Kidney capillary endothelial cell (primary cell): ENCODE measurements around the gene LRRD1.
"Not testable (repeated sequence)": the region's sequence is repeated elsewhere in the genome, so short reads cannot be mapped to it uniquely, and the experiment has no call there.

ENCODE experiments used
- DNase-seq: peaks from one replicate; pipeline ENCODE4 v3.0.0-alpha.2; 2018; ENCODE audit warnings: low spot score

LRRD1 gene

DNA sequence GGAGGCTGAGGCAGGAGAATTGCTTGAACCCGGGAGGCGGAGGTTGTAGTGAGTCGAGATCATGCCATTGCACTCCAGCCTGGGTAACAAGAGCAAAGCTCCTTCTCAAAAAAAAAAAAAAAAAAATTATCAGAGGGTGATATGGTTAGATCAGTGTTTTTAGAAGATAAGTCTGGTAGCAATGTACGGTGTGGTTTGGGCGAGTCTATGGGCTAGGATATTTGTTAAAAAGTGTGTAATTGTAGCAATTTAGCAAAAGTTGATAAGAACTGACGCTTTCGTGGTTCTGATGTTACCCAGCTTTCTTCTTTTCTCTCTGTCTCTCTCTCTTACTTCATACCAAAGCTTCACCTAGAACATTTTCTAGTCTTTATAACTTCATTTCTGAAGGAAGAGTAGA, 37.8 kb downstream of the LRRD1 start:
- DNase-seq, result no peak

DNA sequence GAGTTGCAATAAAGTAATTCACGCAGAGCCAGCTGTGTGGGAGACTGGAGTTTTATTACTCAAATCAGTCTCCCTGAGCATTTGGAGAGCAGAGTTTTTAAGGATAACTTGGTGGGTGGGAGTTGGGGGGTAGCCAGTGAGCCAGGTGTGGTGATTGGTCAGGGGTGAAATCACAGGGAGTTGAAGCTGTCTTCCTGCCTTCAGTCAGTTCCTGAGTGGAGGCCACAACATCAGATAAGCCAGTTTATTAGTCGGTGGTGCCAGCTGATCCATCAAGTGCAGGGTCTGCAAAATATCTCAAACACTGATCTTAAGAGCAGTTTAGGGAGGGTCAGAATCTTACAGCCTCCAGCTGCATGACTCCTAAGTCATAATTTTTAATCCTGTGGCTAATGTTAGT, 41.4 kb downstream of the LRRD1 start:
- no peak for DNase-seq

DNA sequence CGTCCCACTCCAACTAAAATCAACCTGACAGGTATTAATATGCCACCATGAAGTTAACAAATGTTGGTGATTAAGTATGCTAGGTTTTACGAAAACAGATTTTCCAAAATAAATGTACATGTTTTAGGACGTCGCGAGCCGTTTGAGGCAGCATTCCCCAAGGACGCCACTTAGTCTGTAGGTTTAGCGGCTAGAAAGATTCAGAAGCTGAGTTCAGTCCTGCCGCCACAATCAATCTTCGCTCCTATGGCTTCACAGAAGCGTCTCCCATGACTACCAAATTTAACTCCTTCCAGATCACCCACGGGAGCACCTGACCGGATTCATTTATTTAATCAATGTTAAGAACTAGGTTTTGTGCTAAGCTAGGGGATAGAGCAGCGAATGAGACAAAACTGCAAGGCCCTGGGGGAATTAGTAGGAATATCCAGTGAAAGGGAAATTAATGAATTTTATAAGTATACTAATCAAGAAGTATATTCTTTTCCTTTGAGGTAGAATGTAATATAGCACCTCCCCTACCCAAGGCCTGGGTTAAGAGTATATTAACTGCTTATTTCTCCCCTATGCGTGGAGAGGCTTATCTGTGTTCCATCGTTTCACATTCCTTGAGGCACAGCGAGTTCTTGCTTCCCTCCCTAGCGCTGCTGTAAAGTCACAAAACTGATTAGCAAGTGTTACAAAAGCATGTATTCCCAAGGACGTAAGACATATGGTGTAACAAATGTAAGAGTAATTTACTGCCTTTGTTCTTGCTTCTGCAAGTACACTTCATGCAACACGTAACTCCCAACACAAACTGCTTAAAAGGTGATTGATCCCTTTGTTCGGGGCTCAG, 43.7 kb downstream of the LRRD1 start:
- peak; percentile 16 for DNase-seq

DNA sequence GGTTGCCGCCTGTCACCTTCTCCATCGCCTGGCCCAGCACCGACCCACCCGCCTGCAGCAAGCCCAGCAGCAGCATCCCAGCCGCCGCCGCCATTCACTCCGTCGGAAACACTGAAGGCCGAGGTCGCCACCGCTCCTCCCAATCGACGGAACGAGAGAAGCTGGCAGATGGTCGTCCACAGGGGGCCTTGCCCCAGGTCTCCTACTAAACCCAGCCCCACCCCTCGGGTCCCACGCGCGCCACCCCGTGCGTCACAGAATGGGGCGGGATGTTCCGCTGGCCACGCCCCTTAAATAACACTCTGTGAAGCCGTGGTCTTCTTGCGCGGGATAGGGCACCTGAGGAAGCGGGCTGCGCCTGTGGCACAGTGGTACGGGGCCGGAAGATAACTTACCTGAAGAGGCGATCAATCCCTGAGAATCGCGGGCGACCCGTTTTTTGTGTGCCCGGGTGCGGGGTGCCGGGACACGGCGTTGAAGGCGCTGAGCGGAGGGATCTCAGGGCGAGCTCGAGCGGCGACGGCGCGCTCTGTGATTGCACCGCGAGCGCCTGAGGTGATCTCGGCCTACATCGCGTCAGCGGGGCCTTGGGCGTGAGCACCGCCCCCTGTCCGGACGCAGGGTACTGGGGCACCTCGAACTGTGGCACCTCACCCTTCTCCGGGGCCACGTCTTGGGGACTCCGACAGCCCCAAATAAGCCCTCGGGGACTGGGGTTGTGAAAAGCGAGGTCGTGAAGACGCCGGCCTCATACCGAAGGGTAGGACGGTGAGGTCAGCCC, 44.5 kb downstream of the LRRD1 start, which contains the start of gene CYP51A1:
Gene CYP51A1, minus strand, starts transcription at position 207 of the 781 bp plus-strand sequence. Its CDS starts 113 bp downstream, at position 94.
- peak; percentile 81 for DNase-seq

DNA sequence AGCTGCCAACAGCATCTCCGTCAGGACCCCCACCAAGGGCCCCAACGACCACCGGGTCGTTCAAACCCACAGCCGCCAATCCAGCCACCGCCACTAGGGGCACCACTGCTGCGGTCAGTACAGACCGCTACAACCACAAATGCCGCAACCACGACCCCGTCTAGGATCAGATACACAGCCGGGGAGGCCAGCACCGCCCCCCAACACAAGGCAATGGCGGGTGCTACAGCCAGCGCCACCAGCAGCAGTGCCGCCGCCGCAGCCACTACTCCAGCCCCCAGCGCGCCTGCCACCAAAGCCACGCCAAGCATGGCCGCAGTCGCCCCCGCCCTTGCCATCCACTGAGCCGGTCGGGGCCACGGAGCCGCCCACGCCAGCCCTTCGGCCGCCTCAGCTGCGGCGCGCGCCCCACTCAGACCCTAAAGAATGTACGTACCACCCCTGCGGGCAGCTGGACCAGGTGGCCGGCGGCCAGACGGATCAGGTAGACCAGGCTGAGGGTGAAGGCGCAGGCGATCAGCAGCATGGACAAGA, 45.1 kb downstream of the LRRD1 start:
- DNase-seq, result peak; percentile 42

DNA sequence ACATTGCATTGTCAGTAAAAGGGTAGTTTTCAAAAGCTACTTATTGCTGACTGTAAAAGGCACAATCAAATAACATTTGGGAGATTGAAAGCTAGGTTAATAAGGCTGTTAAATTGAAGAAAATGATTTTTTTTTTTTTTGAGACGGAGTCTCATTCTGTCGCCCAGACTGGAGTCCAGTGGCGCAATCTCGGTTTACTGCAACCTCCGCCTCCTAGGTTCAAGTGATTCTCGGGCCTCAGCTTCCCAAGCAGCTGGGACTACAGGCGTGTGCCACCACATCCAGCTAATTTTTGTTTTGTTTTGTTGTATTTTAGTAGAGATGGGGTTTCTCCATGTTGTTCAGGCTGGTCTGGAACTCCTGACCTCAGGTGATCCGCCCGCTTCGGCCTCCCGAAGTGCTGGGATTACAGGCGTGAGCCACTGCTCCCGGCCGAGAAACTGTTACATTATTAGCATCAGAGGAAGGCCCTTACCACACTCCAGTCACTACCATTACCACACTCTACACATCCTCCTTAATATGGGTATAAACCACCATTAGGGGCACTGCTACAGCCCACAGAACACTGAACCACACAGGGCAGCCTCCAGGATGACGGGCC, 45.7 kb downstream of the LRRD1 start:
- DNase-seq, result no peak

DNA sequence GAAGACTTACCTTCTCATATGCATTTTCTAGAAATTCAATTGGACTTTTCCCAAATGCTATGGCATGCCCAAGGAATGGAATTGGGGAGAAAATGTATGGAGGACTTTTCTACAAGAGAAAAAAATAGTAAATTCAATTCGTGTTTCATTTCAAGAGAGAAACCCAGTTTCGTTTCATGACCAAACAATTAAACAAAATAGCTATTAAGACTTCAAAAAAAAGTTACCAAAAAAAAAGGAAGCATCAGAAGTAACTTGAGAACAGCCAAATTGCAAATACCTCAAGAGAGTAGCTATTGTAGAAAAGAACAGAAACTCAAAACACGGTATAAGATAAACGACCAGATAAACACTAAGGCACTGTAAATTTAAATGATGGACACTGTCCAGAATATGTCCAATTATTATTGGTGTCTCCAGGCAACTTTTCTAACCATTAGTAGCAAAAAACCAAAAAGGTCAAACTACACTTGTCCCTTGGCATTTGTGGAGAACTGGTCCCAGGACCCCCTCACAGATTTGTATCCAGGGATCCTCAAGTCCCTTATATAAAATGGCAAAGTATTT, 47.1 kb downstream of the LRRD1 start:
- no peak for DNase-seq

DNA sequence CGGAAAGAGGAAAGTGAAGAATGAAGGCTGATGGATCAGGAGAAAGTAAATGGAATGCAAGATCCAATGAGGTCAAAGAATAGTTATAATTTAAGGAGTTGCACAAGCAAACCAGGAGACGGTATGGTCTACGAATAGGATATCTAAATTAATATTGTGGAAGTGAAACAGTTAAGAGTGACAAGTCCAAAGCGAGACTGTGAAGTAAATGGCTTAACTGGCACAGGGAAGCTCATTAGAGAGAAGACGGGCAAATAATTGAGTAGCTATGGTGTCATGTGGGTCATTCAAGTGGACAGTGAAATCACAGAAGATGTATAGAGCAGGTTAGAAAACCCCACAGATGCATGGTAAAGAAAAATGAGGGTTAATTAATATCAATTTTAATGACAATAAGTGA, 47.8 kb downstream of the LRRD1 start:
- DNase-seq, result no peak

DNA sequence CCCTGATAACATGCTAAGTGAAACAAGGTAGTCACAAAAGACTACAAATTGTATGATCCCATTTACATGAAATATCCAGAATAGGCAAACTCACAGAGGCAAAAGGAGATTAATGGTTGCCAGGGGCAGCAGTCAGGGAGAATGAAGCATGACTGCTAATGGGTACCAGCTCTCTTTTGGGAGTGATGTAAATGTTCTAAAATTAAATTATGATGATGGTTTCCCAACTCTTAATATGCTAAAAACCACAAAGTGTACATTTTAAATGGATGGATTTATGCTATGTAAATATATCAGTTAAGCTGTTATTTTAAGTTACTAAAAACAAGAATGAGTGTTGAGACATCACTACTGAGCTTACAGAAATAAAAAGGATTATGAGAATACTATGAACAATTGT, 57.3 kb downstream of the LRRD1 start:
- DNase-seq, result no peak

DNA sequence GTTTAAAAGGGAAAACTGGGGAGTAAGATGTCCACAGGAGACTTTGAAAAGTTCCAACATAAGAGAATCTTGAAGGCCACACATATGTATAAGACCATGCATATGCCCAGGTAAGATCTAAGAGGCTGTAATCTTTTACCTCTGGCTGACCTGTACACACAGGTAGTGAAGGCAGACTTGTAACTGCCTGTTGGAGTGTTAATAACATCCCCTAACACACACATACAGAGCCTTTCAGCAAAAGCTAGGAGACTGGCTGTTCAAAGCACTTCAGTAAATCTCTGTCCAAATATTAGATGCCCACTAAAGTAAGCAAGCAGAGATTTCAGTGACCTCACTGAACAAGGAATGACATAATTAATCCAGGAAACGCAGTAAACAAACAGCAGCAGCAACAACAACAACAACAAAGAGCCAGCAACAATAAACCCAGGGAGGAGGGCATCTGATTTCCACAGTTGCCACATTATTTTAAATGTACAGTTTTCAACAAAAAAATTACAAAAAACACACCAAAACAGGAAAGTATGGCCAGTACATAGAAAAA, 59.7 kb downstream of the LRRD1 start:
- DNase-seq, result no peak

DNA sequence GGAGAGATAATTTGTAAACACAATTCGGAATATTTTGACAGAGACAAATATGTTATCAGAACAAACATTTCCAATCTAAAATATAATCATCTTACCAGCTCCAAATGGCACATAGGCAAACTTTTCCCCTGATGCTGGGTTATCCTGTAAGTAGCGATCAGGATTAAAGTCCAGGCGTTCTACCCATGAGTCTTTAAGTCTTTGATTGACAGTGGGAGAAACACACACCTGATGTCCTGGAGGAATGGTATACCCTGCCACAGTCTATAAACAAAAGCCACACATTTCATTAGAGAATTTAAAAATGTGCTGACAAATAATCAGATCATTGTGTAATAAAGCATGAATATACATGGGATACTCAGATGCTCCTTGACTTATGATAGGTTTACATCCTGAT, 62.0 kb downstream of the LRRD1 start:
- DNase-seq, result no peak

DNA sequence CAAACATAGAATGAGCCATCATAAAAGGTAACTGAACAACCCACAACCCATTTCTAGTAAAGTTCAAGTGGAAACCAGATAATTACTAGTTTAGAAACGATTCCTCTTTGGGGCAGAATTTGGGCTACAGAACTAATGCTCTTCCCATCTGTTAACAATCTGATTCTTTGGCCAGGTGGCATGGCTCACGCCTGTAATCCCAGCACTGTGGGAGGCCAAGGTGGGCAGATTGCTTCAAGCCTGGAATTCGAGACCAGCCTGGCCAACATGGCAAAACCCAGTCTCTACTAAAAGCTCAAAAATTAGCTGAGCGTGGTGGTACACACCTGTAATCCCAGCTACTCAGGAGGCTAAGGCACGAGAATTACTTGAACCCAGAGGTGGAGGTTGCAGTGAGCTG, 63.1 kb downstream of the LRRD1 start:
- DNase-seq, result no peak

DNA sequence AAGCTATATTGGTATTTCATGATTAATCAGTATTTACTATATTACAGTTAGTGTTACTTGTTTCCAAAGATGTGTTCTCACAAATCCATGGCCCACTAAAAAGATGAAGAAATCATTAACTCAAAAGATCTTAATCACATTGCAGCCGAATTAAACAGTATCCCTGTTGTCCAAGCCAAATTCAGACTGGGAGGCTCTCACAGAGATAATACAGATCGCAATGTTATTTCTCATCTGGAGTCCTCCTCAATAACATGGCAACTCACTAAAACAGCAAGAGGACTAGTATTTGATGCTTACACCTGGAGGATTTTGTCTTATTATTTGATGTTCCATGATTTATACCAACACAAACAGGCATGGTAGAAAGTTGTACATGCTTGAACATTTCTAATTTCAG, 68.1 kb downstream of the LRRD1 start:
- DNase-seq, result no peak

DNA sequence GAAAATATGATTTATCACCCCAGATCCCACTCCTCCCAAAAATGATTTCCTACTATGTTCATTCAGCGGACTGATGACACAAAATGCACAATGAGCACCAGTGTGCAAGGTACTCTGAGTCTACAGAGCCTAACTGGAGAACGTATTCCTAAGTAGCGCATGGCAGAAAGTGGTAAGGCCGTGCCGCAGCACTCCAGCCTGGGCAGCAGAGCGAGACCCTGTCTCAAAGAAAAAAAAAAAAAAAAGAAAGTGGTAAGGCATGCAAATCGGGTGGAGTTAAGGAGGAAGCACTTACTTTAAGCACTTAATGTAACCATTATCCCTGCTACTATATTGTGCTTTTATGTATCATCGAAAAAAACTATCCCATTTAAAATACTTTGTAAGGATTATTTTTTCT, 70.1 kb downstream of the LRRD1 start:
- no peak for DNase-seq

DNA sequence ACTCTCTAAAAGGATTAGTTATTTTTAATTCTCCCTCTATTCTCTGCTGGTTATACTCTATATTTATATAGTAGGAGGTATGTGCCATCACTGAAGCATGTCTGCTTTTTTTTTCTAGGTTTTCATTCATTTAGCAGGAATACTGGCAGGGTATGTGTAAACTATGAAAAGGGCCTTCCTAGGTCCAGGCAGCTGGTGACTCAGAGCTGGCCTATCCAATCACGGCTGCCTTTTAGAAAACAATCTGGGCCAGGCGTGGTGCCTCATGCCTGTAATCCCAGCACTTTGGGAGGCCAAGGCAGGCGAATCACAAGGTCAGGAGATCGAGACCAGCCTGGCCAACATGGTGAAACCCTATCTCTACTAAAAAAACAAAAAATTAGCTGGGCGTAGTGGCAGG, 76.1 kb downstream of the LRRD1 start:
- not testable (repeated sequence) for DNase-seq

DNA sequence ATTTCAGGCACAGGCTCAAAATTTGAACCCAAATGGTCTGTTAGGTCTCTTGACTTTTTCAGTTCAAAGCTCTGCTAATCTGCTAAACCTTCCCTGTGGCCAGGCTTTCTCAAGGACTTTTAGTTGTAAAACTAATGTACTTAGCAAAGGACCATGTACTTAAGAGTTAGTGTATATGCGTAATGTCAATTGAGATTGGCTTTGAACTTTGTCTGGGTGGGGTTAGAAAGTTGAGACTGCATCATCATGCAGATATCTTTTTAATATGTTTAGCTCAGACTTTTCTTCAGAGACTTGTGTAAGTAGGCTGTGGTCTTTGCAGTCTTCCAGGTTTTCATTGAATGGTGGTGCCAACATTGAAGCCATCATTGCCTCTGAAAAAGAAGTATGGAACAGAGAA, 78.4 kb downstream of the LRRD1 start:
- no peak for DNase-seq

DNA sequence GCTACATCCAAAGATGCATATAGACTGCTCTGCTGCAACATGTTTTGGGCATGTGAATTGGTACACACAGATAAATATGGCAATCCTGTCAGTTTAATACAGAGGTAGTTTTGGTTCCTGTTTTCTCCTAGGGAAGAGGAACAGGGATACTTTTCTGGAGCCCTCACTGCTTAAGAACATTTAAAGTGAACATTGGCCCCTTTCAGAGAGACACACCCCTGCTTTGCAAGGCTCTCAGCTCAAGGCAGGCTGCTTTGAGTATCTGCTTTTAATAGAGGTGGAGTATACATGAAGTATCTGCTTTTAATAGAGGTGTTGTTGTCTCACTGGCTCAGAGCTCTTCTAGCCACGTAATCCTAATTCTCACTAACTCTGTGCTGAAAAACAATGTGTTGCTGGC, 83.6 kb downstream of the LRRD1 start:
- DNase-seq, result no peak
